NCI-H2227 (cell line): ENCODE data around the gene CELF2.

Experiments used
- DNase-seq: peaks from one replicate; lab custom pipeline; 2025; ENCODE audit not compliant: unreplicated experiment; lab: John Stamatoyannopoulos, UW

Gene CELF2

DNA sequence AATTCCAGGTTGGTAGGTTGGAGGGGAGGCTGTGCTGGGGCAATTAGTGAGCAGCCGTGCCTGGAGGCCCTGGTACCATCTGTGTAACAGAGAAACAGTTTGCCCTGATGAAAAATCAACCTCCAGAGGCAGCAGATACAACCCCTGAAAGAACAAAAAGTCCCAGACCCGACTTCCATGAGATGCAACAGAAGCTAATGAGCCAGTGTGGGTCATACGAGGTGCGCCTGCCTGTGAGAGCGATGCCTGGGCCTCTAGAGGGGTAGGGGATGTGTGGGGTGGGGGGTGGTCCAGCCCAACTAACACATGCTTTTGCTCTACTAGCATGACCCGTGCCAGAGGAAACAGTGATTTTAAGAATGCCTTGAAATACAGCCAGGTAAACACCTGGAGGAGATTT lies 39.3 kb downstream of the CELF2 start:
- DNase-seq, result no peak

DNA sequence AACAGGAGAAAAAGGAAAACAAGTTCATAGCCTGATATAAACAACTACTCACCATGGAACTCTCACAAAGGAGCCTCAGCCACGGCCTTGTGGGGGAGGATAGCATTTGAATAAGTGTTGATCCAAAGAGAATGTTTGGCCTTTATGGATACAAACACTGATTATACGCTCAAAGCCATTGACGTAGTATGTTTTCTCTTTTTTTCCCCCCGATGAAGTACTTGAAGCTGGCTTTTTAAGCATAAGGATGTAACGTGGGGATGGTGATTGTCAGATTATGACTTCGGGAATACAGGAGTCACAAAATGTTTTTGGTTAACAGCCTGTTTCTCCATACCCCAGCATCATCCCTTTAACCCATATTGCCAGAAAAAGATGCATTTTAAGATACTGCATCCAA lies 39.8 kb downstream of the CELF2 start:
- no peak for DNase-seq

DNA sequence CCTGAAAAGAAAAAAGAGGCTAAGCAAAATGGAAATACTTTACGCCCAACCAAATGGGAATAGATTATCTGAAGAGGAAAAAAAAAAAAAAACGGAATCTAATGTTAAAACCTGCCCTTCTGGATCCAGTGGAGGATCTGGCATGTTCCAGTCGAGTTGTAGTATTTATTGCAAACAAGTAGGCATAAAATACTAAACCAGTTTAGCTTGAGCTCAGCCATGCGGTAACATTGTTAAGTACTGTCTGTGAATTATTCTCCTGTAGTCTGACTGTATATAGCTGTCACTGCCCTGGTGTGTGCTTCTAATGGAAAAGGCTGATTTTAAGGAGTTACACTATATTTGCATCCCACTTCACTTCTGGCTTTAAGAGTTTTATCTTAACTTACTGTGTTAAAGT lies 40.3 kb downstream of the CELF2 start:
- DNase-seq, result no peak

DNA sequence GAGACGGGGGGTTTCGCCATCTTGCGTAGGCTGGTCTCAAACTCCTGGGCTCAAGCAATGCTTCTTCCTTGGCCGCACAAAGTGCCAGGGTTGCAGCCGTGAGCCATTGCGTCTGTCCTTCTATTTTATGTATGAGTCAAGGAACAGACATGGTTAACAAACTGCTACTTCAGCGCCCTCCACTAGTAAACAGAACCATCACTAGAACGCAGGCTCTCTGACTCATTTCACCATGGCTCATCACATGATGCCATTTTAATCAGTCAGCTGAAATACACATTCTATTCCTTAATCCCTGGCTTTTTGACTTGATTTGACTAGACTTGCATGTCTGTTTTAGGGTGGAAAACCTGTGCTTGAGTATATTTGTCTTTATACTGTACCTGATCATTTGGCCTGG lies 41.3 kb downstream of the CELF2 start:
- no peak for DNase-seq

DNA sequence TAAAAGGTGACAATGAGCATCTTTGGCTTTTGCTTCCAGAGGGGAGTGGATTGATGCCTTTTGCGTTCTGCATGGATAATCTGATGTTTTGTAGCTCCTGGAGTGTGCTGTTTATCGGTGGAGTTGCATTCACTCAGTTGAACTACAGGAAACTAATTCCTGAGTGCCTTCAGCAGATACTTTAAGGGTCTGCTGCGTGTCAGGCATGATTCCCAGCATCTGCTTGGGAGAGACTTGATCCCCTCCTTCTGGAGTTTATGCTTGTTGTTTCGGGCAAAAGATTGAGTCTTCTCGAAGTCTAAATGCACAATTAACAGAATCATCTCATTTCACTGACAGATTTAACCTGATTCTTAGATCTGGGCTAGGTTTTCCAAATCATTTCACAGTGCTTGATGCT lies 46.2 kb downstream of the CELF2 start:
- DNase-seq, result no peak

DNA sequence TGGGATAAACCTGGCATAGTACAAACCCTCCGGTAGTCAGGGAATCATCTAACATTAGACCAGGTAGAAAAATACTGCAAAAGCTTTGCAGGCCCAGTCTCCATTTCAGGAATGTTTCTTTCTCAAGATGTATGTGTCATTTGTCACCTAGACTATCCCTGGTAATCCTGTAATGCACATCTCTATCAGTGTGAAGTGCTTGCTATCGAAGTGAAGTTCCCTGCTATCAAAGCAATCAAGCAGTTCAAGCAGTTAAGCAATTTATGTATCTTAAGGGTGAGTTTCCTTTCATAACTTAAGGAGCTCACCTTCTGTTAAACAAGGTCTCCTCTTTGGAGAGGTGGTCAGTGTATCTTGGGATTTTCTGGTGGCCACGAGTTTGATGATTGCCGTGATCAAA lies 47.2 kb downstream of the CELF2 start:
- no peak for DNase-seq

DNA sequence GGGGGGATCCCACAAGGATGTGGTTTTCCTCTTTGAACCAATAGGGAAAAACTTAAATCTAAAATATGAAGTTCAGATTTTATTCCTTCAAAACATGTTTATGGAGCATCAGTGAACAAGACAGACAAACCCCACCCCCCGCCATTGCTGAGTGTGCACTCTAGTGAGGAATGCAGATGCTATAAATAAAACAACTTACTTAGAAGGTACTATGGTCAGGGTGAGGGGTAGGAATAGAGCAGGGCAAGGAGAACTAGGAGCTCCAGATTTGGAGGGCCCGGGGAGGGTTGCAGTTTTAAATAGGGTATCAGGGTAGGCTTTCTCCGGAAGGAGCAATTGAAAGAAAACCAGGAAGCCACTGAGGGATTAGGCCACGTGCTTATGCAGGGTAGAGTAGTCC lies 47.9 kb downstream of the CELF2 start:
- DNase-seq, result no peak

DNA sequence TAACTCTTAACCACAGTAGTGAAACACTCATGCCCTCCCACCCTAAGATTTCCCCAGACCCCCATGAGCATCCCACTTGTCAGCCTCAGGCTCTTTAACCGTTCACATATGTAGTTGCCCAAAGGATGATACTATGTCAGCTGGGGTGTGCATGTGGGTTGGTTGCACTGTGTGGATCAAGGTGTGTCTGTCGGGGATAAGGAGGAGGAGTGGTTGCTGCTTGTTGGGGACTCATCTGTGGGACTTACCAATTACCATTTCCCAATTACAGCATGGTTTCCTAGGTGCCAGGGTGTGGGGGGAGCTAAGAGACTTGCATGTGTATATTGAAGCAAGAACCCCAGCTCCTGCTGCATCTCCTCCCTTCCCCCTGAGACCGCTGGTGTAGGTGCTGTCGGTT lies 48.8 kb downstream of the CELF2 start:
- no peak for DNase-seq

DNA sequence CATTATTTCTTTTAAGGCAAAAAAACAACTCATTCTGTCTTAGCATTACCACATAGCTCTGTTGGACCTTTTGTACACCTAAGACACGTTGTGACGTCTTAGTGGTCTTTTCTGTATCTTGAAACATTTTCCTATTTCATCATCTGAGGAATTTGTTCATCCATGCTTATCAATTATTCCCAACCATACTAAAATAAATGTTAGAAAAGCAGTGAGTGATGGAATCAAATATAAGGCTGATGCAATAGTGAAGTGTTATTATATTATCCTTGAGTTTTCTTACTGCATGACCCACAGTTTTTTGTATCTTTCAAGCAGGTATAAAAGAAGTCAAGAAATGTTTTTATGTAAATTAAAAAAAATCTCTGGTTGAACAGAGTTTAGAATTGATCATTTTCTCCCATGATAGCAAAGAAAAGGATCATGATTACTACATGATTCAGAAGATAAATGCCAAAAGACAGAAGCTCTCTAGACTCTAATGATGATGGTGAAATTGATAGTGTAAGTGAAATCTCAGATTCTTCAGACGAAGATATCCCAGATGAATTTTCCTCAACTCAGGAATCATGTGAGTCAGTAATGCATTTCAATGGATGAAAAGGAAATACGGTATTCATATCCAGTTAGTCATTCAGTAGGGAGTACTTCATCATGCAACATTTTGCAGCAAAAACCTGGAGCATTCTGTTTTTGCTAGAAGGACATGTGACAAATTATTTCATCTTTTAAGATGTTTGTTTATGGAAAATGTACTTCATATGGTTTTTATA lies 51.4 kb downstream of the CELF2 start:
- DNase-seq, result no peak

DNA sequence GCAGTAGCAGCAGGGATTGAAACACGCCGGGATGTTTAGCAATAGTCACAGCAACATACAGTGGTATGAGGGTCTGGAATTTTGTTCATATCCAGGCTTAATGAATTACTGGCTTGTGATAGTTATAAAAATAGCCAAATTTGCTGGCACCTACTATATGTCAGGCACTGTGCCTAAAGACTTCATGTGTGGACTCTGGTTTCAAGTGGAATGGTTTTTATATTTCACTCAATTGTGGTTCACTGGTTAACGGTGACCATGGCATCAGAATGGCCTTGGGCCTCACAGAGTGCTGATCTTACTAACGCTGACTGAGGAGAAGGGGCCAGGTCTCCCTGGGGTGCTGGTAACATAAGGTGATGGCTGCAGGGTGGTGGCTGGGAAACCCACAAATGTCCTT lies 55.7 kb downstream of the CELF2 start:
- no peak for DNase-seq

DNA sequence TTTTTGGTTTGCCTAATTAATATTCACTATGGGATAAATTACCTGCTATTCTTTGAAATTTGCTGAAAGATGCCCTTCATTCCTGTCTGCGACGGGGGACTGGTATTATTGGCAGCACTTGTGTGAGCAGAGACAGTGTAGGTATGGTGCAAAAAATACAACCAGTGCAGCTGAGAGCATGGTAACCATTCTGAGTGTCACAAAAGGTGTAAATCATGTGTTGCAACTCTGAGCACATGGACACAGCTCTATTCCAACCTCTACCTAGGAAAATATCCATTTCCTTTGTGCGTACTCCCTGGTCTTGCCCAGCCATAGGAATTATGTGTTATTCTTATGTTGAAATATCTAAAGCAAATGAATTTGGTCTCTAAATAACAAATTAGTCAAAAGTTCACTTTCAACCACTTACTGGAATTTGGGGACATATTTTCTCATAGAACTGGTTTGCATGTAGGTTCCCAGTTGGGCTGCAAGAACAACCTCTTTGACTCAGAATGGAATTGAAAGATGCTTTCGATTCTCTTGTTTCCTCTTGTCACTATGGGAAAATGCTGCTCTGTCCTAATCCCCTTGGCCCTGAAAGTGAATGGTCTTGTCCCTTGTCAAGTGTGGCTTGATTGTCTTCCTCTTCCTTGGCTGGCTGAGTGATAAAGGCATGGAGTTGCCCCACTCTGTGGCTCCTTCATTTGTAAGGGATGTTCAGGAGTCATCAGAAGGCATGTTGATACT lies 57.0 kb downstream of the CELF2 start:
- DNase-seq, result no peak

DNA sequence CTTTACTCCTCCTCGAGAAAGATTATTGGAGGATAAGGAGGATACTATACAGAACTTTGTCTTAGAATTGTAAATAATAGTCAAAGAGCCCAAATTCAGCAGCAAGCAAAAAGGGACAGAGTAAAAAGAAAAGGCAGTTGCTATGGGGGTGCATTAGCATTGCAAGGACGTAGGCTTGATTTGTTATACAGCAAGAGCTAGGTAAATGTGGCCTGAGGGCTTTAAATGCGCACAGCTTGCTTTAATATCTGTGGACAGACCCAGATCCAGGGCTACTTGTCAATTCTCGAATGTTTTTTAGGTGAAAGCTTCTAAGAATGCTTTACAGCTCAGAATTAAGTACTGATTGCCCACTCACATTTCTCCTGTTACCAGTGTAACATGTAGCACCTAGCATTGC lies 58.5 kb downstream of the CELF2 start:
- no peak for DNase-seq

DNA sequence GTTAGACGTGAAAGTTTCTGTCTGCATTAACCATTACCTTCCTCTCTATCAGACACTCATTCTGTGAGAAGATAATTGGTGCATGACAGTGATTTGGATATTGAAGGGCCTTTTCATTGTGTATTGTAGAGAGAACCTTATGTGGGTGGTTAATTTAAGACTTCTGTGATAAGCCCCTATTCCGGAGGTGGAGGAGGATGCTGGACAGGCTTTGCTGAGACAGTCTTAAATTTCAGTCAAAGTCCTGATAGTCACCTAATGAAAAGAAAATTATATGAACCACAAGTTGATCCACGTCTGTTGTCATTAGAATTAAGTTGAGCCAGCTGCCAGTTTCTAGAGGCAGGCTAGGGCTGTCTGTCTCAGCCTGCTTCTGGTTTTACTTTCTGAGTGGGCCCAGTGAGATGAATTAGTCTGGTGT lies 62.9 kb downstream of the CELF2 start:
- no peak for DNase-seq

DNA sequence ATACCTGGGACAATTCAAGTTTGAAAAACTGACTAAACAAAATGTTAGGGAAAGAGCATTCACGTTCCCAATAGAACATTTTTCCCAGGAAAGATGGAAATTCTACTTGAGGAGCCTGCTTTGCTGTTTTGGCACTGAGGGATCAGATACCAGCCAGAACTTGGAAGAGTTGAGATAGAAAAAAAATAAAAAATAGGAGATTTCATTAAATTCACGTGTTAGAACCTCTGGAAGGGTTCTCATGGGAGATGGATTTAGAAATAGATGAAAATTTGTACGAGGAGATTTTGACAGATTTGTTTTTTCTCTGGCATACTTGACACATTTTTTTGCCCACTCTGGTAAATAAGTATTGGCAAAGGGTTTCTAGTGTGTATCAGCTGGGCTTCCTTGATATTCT lies 63.7 kb downstream of the CELF2 start:
- DNase-seq, result no peak

DNA sequence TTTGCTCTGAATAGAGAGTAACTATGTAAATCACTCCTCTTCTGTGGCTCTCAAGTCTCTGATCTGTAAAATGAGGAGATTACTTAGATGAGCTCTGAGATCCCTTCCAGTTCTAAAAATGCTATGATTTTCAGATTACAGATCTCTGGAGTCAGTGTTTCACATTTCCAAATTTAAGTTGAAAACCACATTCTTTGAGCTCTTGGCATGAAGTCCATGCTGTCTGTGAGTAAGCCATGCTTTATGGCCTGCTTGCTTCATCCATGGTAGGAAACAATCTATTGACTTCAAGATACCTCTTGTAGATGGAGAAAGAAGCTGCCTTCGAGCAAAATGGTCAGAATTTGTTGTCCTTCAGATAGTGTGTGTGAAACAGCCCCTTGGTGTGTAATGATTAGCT lies 64.9 kb downstream of the CELF2 start:
- DNase-seq, result no peak

DNA sequence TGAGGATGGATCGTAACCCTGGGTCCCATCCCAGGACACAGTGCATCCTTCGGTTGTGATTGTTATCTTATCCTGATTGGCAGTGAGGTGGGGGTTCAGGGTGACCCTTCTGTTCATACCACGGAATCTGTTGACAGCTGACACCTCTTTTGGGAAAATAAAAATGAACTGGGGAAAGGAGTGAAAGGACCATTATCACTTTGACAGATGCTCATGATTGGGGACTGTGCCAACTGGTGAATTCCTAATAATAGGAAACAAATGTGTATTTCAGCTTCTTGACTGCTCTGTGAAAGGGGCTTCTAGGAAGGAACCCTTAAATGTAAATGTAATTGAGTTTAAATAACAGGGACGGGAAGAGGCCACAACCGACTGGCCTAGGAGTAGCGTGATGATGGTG lies 65.4 kb downstream of the CELF2 start:
- DNase-seq, result no peak

DNA sequence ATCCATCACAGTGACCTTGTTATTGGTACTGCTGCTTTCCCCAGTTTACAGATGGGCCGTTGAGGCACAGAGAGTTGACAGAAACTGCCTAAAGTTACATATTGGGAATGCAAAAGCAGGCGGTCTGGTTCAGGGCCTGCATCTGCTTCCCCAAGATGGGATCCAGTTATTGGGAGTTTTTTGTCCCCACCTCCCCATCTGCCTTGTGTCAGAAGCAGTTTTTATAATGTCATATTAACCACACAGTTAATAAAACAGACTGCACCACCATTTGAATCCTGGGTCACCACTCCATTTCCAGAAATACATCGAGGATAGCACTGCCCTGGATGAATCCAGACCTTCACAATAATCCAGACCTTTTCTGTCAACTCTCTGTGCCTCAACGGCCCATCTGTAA lies 67.9 kb downstream of the CELF2 start:
- DNase-seq, result no peak

DNA sequence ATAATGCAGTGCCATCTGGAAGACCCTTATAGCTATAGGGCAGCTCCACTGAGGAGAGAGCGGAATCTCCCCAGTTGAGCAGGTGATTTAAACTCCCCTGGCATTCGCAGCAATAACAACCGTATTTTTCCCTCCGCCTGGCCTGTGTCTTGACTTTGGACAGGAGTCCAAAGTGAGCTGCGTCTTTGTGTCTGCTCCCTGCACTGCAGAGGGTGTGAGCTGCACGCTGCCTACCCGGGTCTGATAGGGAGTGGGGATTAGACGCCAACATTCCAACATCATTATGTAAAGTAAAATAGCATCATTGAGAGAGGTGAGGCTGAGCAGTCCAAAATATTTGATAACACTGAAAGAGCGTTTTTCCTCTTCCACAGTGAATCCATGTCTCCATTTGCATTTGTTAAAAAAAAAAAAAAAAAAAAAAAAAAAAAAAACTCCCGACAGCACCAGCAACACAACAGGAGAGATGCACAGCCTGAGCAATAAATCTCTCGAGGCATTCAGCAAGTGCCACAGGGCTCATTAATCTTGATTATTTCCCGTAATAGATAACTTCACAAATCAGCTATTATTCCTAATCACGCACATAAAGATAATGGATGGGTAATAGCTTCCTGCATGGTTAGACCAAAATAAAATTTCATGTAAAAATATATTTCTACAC lies 68.6 kb downstream of the CELF2 start:
- no peak for DNase-seq

DNA sequence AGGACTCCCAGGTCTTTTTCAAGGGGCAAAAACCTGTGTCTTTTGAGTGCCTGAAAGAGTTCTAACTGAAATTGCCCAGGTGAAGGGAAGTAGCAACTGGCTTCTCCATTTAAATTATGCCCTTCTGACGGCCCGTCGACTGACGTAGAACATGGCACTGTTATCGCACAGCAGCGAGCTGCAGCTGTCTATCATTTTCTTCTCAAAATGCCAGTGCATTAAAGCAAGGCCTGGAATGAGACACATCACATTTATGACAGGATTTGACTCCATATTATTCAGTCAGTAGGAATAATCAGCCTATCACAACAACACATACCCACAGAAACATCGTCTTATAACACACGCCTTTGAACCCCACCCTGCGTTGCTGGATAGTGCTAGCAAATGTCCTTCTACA lies 69.7 kb downstream of the CELF2 start:
- no peak for DNase-seq

DNA sequence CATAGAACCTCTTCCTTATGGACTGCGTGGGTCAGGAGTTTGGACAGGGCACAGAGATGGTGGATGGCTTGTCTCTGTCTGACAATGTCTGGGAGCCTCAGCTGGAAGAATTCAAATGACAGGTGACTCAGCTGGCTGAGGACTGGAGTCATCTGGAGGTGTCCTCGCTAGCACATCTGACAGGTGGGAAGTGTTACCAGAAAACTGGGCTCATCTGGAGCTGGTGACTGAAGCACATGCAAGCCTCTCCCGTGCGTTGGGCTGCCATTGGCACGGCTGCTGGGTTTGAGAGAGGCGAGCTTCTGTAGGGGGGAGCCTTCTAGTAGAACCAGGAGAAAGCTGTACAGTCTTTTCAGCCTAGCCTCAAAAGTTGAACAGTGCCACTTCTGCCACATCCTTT lies 71.0 kb downstream of the CELF2 start:
- no peak for DNase-seq

DNA sequence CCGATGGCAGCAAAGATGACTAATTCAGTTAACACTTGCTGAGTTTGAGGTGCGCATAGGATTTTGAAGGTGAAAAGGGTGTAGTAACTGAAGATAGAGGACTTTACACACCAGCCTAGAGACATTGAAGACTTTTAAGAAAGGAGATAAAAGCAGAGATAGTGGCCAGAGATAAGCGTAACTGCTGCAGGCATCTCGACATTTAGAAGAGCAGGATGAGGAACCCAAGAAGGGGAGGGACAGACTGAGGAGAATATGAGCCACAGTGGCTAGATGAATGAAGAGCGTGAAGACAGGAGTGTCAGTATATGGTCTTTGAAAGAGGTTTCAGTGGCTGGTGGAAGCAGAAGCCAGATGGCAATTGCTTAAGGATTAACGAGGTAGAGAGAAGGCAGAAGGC lies 71.6 kb downstream of the CELF2 start:
- DNase-seq, result no peak

DNA sequence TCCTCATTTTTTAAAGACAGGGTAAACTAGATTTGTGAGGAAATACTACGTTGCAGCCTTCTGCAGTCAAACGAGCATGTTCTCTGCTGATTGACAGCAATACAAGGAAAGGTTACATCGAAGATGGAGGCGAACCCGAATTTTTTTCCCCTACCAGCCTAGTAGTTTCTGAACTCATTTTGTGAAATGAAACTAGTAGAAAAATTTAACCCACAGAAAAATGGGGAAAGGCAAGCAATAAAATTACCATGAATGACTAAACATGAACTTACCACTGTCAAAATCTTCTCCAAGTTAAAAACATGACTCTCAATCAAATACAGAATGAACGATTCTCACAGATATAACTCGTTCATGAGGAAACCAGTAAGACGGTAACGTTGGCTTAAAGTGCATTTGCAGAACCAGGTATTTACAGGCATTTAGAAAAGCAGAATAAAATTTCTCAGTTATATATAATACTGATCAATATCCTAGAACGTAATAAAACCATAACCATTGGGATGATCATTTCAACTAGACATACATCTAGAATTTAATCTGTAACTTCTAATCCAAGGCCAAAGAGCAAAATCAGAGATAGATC lies 73.9 kb downstream of the CELF2 start:
- no peak for DNase-seq
